ENCODE data around the gene CRACR2A.
A peak's percentile ranks its signal among the peaks of the same experiment; 100 is the strongest.

The CRACR2A gene

GRCh38 chr12:3628629-3629028, 124.3 kb downstream of the CRACR2A start:
- TF ChIP-seq CTCF (IDR thresholded peaks at IDR 0.05; ENCODE audit: extremely low read depth, missing control alignments), result no peak
- no peak for DNase-seq (ENCODE audit: low spot score)

- no peak for DNase-seq (ENCODE audit: low spot score)
- TF ChIP-seq CTCF (IDR thresholded peaks at IDR 0.05; ENCODE audit: extremely low read depth, missing control alignments), result no peak
These were observed 125.6 kb downstream of the CRACR2A start for GRCh38 chr12:3627336-3627735.

- DNase-seq (ENCODE audit: low spot score), result no peak
- TF ChIP-seq CTCF (IDR thresholded peaks at IDR 0.05; ENCODE audit: extremely low read depth, missing control alignments), result no peak
These were observed 128.6 kb downstream of the CRACR2A start for GRCh38 chr12:3624273-3624672.

- no peak for TF ChIP-seq CTCF (IDR thresholded peaks at IDR 0.05; ENCODE audit: extremely low read depth, missing control alignments)
- peak; percentile 40 for DNase-seq (ENCODE audit: low spot score)
These were observed 129.9 kb downstream of the CRACR2A start for GRCh38 chr12:3622822-3623690.

GRCh38 chr12:3622021-3622821, 130.7 kb downstream of the CRACR2A start:
- no peak for DNase-seq (ENCODE audit: low spot score)

GRCh38 chr12:3620856-3621255, 132.1 kb downstream of the CRACR2A start:
- no peak for DNase-seq (ENCODE audit: low spot score)
- TF ChIP-seq CTCF (IDR thresholded peaks at IDR 0.05; ENCODE audit: extremely low read depth, missing control alignments), result no peak

More at GRCh38 chr12:3622021-3622821, 130.7 kb downstream of the CRACR2A start:
- no peak for TF ChIP-seq CTCF (IDR thresholded peaks at IDR 0.05; ENCODE audit: extremely low read depth, missing control alignments)

- DNase-seq (ENCODE audit: low spot score), result no peak
- TF ChIP-seq CTCF (IDR thresholded peaks at IDR 0.05; ENCODE audit: extremely low read depth, missing control alignments), result no peak
These were observed 135.3 kb downstream of the CRACR2A start for GRCh38 chr12:3617565-3617964.

Data from GM20000 (cell line).